ENCODE data around the gene DEGS2.

DEGS2 gene

DNA sequence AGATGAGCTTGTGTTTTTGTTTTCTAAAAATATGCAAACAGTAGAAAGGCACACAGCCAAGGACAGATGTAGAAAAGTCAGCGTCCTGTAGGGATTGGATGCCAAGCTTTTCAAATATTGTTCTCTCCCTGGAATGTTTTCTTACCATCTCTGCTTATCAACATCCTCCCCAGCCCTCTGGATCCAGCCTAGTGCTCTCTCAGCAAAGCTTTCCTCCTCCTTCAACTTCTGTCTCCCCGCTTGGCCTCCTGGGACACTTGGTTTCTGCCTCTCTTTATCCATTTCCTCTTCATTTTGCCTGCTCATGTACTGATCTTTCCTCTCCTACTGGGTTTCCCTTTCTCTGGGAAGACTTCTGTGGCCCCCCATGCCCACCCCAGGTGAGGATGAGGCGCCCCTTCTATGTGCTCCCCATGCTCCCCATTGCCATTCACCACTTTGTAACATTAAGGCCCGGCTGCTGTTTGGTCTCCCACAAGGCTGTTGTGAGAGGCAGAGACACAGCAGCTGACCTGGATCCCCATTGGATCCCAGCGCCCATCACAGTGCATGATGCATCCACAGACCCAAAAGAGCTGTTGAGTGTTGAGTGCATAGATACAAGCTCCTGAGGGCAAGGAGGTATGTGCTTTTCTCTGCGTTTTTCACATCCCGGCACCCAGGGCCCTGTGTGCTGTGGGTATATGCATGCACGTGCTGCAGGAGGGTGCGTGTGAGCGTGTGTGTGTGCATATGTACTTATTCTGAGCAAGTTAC is 56.0 kb downstream of the DEGS2 start:
- Histone ChIP-seq H3K9me3 (ENCODE audit: control insufficient read depth, insufficient read depth, low read depth, low read length) (no peaks in the 10 kb centered on the region), H3K4me1 (ENCODE audit: control insufficient read depth, insufficient read depth, low read length) (peaks cover 12% of the 10 kb centered on the region), H3K36me3 (ENCODE audit: control insufficient read depth in 2 of 2, insufficient read depth in 1 of 2, low read length in 2 of 2) (peaks cover 6 to 19% of the 10 kb centered on the region in 2 experiments; a peak in 2 of 3 replicates), H3K4me3 (ENCODE audit: low read depth, low read length) (no peak overlapping the region), H3K27ac (ENCODE audit: extremely low read depth, low read depth, low read length) (no peak overlapping the region)
- POLR2A ChIA-PET = interaction anchor here (0.7 kb wide), 1 partner anchor 17 kb away, joined by 6 read pairs; no protein-coding TSS in a partner anchor
- no peak for TF ChIP-seq ZNF792 (tag by site-specific recombination; IDR thresholded peaks at IDR 0.05)
- TF ChIP-seq ZBTB20 (tag by site-specific recombination; IDR thresholded peaks at IDR 0.05) = 0 out of 2 replicates have a peak, but pooled peaks have one; percentile 0
- TF ChIP-seq, protein P1, sequence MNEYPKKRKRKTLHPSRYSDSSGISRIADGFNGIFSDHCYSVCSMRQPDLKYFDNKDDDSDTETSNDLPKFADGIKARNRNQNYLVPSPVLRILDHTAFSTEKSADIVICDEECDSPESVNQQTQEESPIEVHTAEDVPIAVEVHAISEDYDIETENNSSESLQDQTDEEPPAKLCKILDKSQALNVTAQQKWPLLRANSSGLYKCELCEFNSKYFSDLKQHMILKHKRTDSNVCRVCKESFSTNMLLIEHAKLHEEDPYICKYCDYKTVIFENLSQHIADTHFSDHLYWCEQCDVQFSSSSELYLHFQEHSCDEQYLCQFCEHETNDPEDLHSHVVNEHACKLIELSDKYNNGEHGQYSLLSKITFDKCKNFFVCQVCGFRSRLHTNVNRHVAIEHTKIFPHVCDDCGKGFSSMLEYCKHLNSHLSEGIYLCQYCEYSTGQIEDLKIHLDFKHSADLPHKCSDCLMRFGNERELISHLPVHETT (tag by site-specific recombination; IDR thresholded peaks at IDR 0.05) = no peak
- TF ChIP-seq ZNF10 (tag by site-specific recombination; IDR thresholded peaks at IDR 0.05) = no peak
- CTCF ChIA-PET = interaction anchor here (1.4 to 4.5 kb wide), 3 partner anchors 24 to 121 kb away, joined by 4 to 35 read pairs (median 4); no protein-coding TSS in a partner anchor

DNA sequence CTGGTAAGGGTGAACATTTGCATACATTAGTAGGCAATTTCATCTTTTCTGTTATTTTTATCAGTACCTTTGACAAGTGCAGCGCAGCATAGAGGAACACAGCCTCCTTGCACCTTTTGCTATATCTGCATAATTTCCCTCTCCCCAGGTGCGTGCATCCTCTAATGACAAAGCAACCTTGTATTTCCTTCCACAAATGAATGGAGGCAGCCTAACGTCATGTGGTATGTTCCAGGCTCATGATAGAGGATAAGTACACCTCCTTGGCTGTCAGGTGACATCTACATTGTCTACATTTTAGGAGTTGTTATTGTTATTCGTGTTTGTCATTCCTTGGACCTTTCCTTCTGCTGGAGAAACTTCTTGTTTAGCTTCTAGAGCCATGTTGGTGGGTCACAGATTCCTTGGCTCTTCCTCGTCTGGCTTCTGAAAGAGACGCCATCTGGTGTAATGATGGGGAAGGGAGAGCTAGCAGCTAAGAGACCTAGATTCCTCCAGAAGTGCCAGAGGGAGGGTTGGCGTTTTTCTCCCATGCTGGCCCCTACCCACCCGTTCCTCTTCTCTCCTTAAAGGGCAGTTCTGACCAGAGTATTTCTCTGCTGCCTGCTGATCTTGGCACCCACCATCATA is 57.2 kb downstream of the DEGS2 start:
- no peak for TF ChIP-seq ZFP37 (tag by site-specific recombination; IDR thresholded peaks at IDR 0.05)
- TF ChIP-seq, protein P2, sequence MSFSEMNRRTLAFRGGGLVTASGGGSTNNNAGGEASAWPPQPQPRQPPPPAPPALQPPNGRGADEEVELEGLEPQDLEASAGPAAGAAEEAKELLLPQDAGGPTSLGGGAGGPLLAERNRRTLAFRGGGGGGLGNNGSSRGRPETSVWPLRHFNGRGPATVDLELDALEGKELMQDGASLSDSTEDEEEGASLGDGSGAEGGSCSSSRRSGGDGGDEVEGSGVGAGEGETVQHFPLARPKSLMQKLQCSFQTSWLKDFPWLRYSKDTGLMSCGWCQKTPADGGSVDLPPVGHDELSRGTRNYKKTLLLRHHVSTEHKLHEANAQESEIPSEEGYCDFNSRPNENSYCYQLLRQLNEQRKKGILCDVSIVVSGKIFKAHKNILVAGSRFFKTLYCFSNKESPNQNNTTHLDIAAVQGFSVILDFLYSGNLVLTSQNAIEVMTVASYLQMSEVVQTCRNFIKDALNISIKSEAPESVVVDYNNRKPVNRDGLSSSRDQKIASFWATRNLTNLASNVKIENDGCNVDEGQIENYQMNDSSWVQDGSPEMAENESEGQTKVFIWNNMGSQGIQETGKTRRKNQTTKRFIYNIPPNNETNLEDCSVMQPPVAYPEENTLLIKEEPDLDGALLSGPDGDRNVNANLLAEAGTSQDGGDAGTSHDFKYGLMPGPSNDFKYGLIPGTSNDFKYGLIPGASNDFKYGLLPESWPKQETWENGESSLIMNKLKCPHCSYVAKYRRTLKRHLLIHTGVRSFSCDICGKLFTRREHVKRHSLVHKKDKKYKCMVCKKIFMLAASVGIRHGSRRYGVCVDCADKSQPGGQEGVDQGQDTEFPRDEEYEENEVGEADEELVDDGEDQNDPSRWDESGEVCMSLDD (tag by site-specific recombination; IDR thresholded peaks at IDR 0.05) = no peak
- no peak for TF ChIP-seq ZNF664 (tag by site-specific recombination; IDR thresholded peaks at IDR 0.05)
- TF ChIP-seq, protein P3, sequence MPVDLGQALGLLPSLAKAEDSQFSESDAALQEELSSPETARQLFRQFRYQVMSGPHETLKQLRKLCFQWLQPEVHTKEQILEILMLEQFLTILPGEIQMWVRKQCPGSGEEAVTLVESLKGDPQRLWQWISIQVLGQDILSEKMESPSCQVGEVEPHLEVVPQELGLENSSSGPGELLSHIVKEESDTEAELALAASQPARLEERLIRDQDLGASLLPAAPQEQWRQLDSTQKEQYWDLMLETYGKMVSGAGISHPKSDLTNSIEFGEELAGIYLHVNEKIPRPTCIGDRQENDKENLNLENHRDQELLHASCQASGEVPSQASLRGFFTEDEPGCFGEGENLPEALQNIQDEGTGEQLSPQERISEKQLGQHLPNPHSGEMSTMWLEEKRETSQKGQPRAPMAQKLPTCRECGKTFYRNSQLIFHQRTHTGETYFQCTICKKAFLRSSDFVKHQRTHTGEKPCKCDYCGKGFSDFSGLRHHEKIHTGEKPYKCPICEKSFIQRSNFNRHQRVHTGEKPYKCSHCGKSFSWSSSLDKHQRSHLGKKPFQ (tag by site-specific recombination; IDR thresholded peaks at IDR 0.05) = no peak
- TF ChIP-seq ZNF600 (tag by site-specific recombination; IDR thresholded peaks at IDR 0.05) = no peak
- TF ChIP-seq ZNF335 (tag by site-specific recombination; conservative IDR thresholded peaks at IDR 0.05) = no peak
- no peak for TF ChIP-seq HOXC10 (CRISPR knock-in tag; IDR thresholded peaks at IDR 0.05)
- H3K4me1 ChIP-seq (ENCODE audit: control insufficient read depth, insufficient read depth, low read length) = peaks cover 12% of the 10 kb centered on the region
- ChIA-PET POLR2A (no interaction called here), CTCF (interaction anchor here (0.6 to 1.8 kb wide), 3 partner anchors 10 to 1373 kb away, joined by 3 to 4 read pairs (median 3); no protein-coding TSS in a partner anchor)
- no peak overlapping the region for H3K27ac ChIP-seq (ENCODE audit: extremely low read depth, low read depth, low read length)
- H3K36me3 ChIP-seq (ENCODE audit: control insufficient read depth in 2 of 2, insufficient read depth in 1 of 2, low read length in 2 of 2) = peaks cover 6 to 28% of the 10 kb centered on the region in 2 experiments; a peak in 2 of 3 replicates
- no peak overlapping the region for H3K4me3 ChIP-seq (ENCODE audit: low read depth, low read length)
- no peaks in the 10 kb centered on the region for H3K9me3 ChIP-seq (ENCODE audit: control insufficient read depth, insufficient read depth, low read depth, low read length)

DNA sequence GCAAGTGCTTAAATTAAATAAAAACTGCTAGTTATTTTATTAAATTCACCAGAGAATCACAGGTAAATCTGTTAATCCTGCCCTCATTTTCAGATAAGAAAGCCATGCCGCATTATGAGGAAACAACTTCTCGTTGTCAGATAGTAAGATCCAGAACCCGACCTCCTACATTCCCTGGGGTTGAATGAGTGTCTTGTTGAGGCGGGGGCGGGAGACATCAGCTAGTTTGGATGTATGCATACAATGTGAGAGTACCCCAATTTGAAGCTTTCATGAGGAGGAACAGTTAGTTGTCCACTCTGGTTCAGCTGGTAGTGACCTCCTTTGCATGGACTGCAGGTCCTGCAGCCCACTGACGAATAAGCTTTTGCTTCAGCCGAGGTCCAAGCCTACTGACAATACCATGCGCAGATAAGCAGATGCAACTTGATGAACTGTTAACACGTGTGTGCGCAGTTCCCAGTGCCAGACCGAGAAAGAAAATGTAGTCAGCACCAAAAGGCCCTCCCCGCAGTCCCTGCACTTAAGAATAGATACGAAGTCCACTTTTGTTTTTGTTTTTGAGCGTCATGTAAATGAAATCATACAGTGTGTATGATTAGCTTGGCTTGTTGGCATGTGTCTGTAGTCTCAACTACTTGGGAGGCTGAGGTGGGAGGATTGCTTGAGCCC is 59.3 kb downstream of the DEGS2 start:
- Histone ChIP-seq H3K9me3 (ENCODE audit: control insufficient read depth, insufficient read depth, low read depth, low read length) (no peaks in the 10 kb centered on the region), H3K27ac (ENCODE audit: extremely low read depth, low read depth, low read length) (no peak overlapping the region), H3K4me1 (ENCODE audit: control insufficient read depth, insufficient read depth, low read length) (peaks cover 12% of the 10 kb centered on the region), H3K36me3 (ENCODE audit: control insufficient read depth in 2 of 2, insufficient read depth in 1 of 2, low read length in 2 of 2) (peaks cover 6 to 21% of the 10 kb centered on the region in 2 experiments; a peak in 2 of 3 replicates), H3K4me3 (ENCODE audit: low read depth, low read length) (no peak overlapping the region)
- ChIA-PET POLR2A (interaction anchor here (0.6 kb wide), 1 partner anchor 15 kb away, joined by 3 read pairs; no protein-coding TSS in a partner anchor), CTCF (interaction anchor here (1.3 to 1.5 kb wide), 2 partner anchors 8 to 118 kb away, joined by 5 to 6 read pairs; no protein-coding TSS in a partner anchor)
- TF ChIP-seq ZNF16 (tag by site-specific recombination; IDR thresholded peaks at IDR 0.05; ENCODE audit: low read depth) (no peak), KLF7 (tag by site-specific recombination; IDR thresholded peaks at IDR 0.05; ENCODE audit: borderline replicate concordance) (no peak), ZNF433 (tag by site-specific recombination; IDR thresholded peaks at IDR 0.05; ENCODE audit: low read depth) (no peak), SP2 (tag by site-specific recombination; IDR thresholded peaks at IDR 0.05) (no peak)
- TF ChIP-seq, protein P4, sequence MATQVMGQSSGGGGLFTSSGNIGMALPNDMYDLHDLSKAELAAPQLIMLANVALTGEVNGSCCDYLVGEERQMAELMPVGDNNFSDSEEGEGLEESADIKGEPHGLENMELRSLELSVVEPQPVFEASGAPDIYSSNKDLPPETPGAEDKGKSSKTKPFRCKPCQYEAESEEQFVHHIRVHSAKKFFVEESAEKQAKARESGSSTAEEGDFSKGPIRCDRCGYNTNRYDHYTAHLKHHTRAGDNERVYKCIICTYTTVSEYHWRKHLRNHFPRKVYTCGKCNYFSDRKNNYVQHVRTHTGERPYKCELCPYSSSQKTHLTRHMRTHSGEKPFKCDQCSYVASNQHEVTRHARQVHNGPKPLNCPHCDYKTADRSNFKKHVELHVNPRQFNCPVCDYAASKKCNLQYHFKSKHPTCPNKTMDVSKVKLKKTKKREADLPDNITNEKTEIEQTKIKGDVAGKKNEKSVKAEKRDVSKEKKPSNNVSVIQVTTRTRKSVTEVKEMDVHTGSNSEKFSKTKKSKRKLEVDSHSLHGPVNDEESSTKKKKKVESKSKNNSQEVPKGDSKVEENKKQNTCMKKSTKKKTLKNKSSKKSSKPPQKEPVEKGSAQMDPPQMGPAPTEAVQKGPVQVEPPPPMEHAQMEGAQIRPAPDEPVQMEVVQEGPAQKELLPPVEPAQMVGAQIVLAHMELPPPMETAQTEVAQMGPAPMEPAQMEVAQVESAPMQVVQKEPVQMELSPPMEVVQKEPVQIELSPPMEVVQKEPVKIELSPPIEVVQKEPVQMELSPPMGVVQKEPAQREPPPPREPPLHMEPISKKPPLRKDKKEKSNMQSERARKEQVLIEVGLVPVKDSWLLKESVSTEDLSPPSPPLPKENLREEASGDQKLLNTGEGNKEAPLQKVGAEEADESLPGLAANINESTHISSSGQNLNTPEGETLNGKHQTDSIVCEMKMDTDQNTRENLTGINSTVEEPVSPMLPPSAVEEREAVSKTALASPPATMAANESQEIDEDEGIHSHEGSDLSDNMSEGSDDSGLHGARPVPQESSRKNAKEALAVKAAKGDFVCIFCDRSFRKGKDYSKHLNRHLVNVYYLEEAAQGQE (tag by site-specific recombination; IDR thresholded peaks at IDR 0.05) = no peak
- TF ChIP-seq, protein P5, sequence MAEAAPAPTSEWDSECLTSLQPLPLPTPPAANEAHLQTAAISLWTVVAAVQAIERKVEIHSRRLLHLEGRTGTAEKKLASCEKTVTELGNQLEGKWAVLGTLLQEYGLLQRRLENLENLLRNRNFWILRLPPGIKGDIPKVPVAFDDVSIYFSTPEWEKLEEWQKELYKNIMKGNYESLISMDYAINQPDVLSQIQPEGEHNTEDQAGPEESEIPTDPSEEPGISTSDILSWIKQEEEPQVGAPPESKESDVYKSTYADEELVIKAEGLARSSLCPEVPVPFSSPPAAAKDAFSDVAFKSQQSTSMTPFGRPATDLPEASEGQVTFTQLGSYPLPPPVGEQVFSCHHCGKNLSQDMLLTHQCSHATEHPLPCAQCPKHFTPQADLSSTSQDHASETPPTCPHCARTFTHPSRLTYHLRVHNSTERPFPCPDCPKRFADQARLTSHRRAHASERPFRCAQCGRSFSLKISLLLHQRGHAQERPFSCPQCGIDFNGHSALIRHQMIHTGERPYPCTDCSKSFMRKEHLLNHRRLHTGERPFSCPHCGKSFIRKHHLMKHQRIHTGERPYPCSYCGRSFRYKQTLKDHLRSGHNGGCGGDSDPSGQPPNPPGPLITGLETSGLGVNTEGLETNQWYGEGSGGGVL (tag by site-specific recombination; IDR thresholded peaks at IDR 0.05) = no peak

All from HEK293 (cell line).